Inflammatory macrophage (primary cell): Measurements from ENCODE around the gene HAP1.
A peak's percentile ranks its signal among the peaks of the same experiment; 100 is the strongest.

Experiments used
- DNase-seq, 2 donors: peaks; one replicate each; pipeline ENCODE4 v3.0.0-alpha.2; 2020 to 2022

Gene HAP1

GRCh38 chr17:41762841-41763240 is 28.4 kb upstream of the HAP1 start:
- DNase-seq, result no peak

GRCh38 chr17:41762391-41762790 is 27.9 kb upstream of the HAP1 start:
- no peak for DNase-seq

GRCh38 chr17:41760878-41761277 is 26.4 kb upstream of the HAP1 start:
- DNase-seq, result no peak

GRCh38 chr17:41758601-41759000 is 24.2 kb upstream of the HAP1 start:
- DNase-seq, result no peak

GRCh38 chr17:41754066-41754465 is 19.6 kb upstream of the HAP1 start:
- DNase-seq, result no peak

- no peak for DNase-seq
Measured at GRCh38 chr17:41751288-41751687, 16.8 kb upstream of the HAP1 start.

GRCh38 chr17:41750862-41751261 is 16.4 kb upstream of the HAP1 start:
- DNase-seq, result no peak

GRCh38 chr17:41748275-41748674 is 13.8 kb upstream of the HAP1 start:
- no peak for DNase-seq

GRCh38 chr17:41741709-41742108 is 7.3 kb upstream of the HAP1 start:
- no peak for DNase-seq

- DNase-seq, result no peak
Measured at GRCh38 chr17:41740506-41740905, 6.1 kb upstream of the HAP1 start.

- no peak for DNase-seq
Measured at GRCh38 chr17:41739661-41740352, 5.4 kb upstream of the HAP1 start.

- no peak for DNase-seq
Measured at GRCh38 chr17:41738801-41739112, 4.3 kb upstream of the HAP1 start.

GRCh38 chr17:41738077-41738800 is 3.8 kb upstream of the HAP1 start:
- DNase-seq, result peak; percentile 78 to 83

- DNase-seq, result no peak
Measured at GRCh38 chr17:41737680-41738023, 3.2 kb upstream of the HAP1 start.

- DNase-seq, result no peak
Measured at GRCh38 chr17:41736983-41737679, 2.7 kb upstream of the HAP1 start.

- DNase-seq, result no peak
Measured at GRCh38 chr17:41735744-41736143, 1.3 kb upstream of the HAP1 start.

- no peak for DNase-seq
Measured at GRCh38 chr17:41734949-41735313, 488 bp upstream of the HAP1 start.

GRCh38 chr17:41733348-41734138 is 900 bp downstream of the HAP1 start:
- DNase-seq, result no peak

- no peak for DNase-seq
Measured at GRCh38 chr17:41731836-41732235, 2.6 kb downstream of the HAP1 start.

- peak in 1 of 2 donors; percentile 26 for DNase-seq
Measured at GRCh38 chr17:41730479-41730878, 4.0 kb downstream of the HAP1 start.

- DNase-seq, result no peak
Measured at GRCh38 chr17:41728056-41728455, 6.4 kb downstream of the HAP1 start.

GRCh38 chr17:41725134-41725533 is 9.3 kb downstream of the HAP1 start:
- no peak for DNase-seq

GRCh38 chr17:41724476-41725050 is 9.9 kb downstream of the HAP1 start:
- DNase-seq, result no peak
